ENCODE results near the gene LDAF1.
"Not testable (repeated sequence)": the region's sequence is repeated elsewhere in the genome, so short reads cannot be mapped to it uniquely, and the experiment has no call there.

LDAF1 gene

DNA sequence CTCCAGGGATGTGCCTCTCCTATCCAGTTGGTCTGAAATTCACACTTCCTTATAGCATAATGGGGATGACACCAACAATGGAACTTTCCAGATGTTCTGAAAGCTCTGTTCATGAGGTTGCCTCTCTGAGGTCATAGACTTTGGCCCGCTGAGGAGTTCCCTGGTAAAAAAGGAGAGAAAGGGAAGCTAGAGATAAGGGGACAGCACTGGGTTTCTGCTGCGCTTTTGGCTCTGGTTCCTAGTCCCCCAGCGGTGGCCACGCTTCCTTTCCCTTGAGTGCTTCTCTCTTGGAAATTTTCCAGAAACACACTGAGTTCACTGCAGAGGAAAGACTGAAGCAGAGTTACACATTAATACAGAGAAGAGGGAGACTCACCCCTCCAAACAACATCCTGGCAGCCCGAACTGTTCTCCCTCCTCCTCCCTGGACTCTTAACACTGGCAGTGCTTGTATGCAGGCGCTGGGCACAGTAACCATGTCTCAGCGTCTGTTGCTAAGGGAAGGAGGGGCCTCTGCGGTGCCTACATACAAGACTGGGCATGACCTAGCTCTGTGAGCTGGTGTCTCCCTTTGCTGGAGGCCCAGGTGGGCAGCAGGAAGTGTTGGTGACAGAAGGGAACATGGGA is 8.0 kb upstream of the LDAF1 start, which contains the start of gene DNAH3:
DNAH3 (minus strand) TSS at position 472 of the 627 bp plus-strand sequence. CDS start 527 bp downstream, outside the sequence.
- FAIRE-seq (no peak), DNase-seq (ENCODE audit: insufficient read length) (no peak)
- TF ChIP-seq POLR2AphosphoS5 (IDR thresholded peaks at IDR 0.05; ENCODE audit: low read depth, low read length), result no peak
- TF ChIP-seq TAF1 (IDR thresholded peaks at IDR 0.05; ENCODE audit: borderline replicate concordance, low read depth, low read length), result no peak
- no peak for TF ChIP-seq POLR2A (IDR thresholded peaks at IDR 0.05; ENCODE audit: low read depth, low read length)

- DNase-seq (ENCODE audit: insufficient read length); FAIRE-seq: not testable (repeated sequence)
Observed at GRCh38 chr16:21152160-21153030, 6.1 kb upstream of the LDAF1 start.

GRCh38 chr16:21153124-21153729 is 5.2 kb upstream of the LDAF1 start:
- not testable (repeated sequence) for DNase-seq (ENCODE audit: insufficient read length); FAIRE-seq

DNA sequence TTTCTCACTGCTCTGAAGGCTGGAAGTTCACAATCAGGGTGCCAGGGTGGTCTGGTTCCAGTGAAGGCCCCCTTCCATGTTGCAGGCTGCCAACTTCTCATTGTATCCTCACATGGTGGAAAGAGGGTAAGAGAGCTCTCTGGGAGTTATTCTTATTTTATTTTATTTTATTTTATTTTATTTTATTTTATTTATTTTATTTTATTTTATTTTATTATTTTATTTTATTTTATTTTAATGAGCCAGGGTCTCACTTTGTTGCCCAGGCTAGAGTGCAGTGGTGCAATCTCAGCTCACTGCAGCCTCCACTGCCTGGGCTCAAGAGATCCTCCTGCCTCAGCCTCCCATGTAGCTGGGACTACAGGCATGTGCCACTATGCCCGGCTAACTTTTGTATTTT is 2.5 kb upstream of the LDAF1 start:
- FAIRE-seq; DNase-seq (ENCODE audit: insufficient read length): not testable (repeated sequence)

GRCh38 chr16:21156767-21157467 is 1.6 kb upstream of the LDAF1 start:
- FAIRE-seq (peak; percentile 5), DNase-seq (ENCODE audit: insufficient read length) (peak; percentile 28)
- TF ChIP-seq POLR2A (IDR thresholded peaks at IDR 0.05; ENCODE audit: low read depth, low read length), result no peak
- TF ChIP-seq POLR2AphosphoS5 (IDR thresholded peaks at IDR 0.05; ENCODE audit: low read depth, low read length), result no peak
- no peak for TF ChIP-seq TAF1 (IDR thresholded peaks at IDR 0.05; ENCODE audit: borderline replicate concordance, low read depth, low read length)

DNA sequence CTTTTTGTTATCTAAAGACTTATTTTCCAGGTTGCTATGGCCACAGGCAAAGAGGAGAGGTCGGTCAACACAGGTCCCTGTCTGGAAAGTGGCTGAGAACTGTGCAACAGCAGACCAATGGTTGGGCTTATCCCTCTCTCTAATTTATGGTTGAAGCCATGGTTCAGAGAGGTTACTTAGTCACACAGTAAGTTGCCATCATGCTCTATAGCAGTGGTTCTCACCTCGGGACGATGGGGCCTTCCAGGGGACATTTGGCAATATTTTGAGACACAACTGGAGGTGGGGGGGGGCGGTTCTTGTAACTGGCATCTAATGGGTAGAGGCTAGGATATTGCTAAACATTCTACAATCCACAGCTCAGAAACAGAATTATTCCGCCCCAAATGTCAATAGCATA is 842 bp upstream of the LDAF1 start:
- DNase-seq (ENCODE audit: insufficient read length) (no peak), FAIRE-seq (no peak)
- no peak for TF ChIP-seq POLR2A (IDR thresholded peaks at IDR 0.05; ENCODE audit: low read depth, low read length)
- no peak for TF ChIP-seq TAF1 (IDR thresholded peaks at IDR 0.05; ENCODE audit: borderline replicate concordance, low read depth, low read length)
- TF ChIP-seq POLR2AphosphoS5 (IDR thresholded peaks at IDR 0.05; ENCODE audit: low read depth, low read length), result no peak

DNA sequence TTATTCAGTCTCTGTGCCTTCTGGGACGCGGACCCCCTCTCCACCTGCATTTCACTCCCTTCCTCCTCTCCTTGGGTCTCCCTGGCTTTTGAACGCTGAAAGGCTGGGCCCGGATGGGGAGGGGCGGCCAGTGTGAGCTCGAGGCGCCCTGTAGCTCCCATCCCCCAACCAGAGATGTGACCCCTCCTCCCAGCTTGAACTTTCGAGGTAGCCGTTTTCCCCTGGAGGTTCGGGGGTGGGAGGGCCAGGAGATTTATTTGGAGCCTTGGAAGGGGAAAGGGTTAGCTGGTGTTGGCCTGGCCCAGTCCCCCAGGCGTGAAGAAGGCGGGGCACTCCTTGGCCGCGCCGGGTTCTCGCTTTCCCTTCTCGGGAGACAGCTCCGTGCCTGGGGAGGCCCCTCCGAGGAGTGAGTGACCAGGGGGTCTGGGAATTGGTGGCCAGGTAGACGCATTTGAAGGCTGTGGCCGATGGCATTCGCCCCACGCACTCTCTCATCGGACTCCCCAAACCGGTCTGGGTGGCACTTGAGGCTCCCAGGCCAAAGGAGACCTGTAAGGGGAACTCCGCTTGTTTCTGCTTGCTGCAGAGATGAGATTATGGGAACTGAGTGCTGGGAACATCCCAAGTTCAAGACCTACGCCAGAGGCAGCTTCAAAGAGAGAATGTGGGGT is 942 bp downstream of the LDAF1 start:
- TF ChIP-seq POLR2AphosphoS5 (IDR thresholded peaks at IDR 0.05; ENCODE audit: low read depth, low read length) (no peak), POLR2A (IDR thresholded peaks at IDR 0.05; ENCODE audit: low read depth, low read length) (no peak), TAF1 (IDR thresholded peaks at IDR 0.05; ENCODE audit: borderline replicate concordance, low read depth, low read length) (no peak)
- DNase-seq (ENCODE audit: insufficient read length) (peak; percentile 29), FAIRE-seq (no peak)

GRCh38 chr16:21160276-21160675 is 1.8 kb downstream of the LDAF1 start:
- TF ChIP-seq TAF1 (IDR thresholded peaks at IDR 0.05; ENCODE audit: borderline replicate concordance, low read depth, low read length), result no peak
- no peak for TF ChIP-seq POLR2A (IDR thresholded peaks at IDR 0.05; ENCODE audit: low read depth, low read length)
- no peak for TF ChIP-seq POLR2AphosphoS5 (IDR thresholded peaks at IDR 0.05; ENCODE audit: low read depth, low read length)
- FAIRE-seq (no peak), DNase-seq (ENCODE audit: insufficient read length) (no peak)

DNA sequence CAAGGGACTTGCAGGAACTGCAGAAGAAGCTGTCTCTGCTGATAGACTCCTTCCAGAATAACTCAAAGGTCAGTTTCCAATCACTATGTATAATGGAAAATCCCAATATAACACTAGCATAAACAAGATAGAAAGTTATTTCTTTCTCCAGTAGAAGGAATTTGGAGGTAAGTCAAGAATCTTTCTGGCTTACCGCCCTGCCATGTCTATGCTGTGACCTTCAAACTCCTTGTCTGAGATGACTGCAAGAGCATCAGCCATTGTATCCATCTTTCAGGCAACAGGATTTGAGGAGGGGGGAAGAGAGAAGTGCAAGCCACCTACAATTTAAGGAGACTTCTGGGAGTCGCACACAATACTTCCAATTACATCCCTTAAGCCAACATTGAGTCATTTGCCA is 2.7 kb downstream of the LDAF1 start:
- DNase-seq (ENCODE audit: insufficient read length) (no peak), FAIRE-seq (no peak)

GRCh38 chr16:21162661-21163151 is 4.2 kb downstream of the LDAF1 start:
- TF ChIP-seq POLR2A (IDR thresholded peaks at IDR 0.05; ENCODE audit: low read depth, low read length) (no peak), TAF1 (IDR thresholded peaks at IDR 0.05; ENCODE audit: borderline replicate concordance, low read depth, low read length) (no peak), POLR2AphosphoS5 (IDR thresholded peaks at IDR 0.05; ENCODE audit: low read depth, low read length) (no peak)
- DNase-seq (ENCODE audit: insufficient read length) (no peak), FAIRE-seq (no peak)

More for the DNA sequence above, 2.7 kb downstream of the LDAF1 start:
- no peak for TF ChIP-seq TAF1 (IDR thresholded peaks at IDR 0.05; ENCODE audit: borderline replicate concordance, low read depth, low read length)
- TF ChIP-seq POLR2AphosphoS5 (IDR thresholded peaks at IDR 0.05; ENCODE audit: low read depth, low read length), result no peak
- no peak for TF ChIP-seq POLR2A (IDR thresholded peaks at IDR 0.05; ENCODE audit: low read depth, low read length)

GRCh38 chr16:21163576-21163975 is 5.1 kb downstream of the LDAF1 start:
- DNase-seq (ENCODE audit: insufficient read length) (no peak), FAIRE-seq (no peak)
- TF ChIP-seq TAF1 (IDR thresholded peaks at IDR 0.05; ENCODE audit: borderline replicate concordance, low read depth, low read length) (no peak), POLR2A (IDR thresholded peaks at IDR 0.05; ENCODE audit: low read depth, low read length) (no peak), POLR2AphosphoS5 (IDR thresholded peaks at IDR 0.05; ENCODE audit: low read depth, low read length) (no peak)
